ENCODE measurements around the gene HIPK2. TPM values are rescaled to one million over a fixed set of nuclear protein-coding genes. Genes with fewer than 3 reads are reported as not detected.

The HIPK2 gene
- 10 to 100 TPM; 28.7 to 35.4 TPM for total RNA-seq

DNA sequence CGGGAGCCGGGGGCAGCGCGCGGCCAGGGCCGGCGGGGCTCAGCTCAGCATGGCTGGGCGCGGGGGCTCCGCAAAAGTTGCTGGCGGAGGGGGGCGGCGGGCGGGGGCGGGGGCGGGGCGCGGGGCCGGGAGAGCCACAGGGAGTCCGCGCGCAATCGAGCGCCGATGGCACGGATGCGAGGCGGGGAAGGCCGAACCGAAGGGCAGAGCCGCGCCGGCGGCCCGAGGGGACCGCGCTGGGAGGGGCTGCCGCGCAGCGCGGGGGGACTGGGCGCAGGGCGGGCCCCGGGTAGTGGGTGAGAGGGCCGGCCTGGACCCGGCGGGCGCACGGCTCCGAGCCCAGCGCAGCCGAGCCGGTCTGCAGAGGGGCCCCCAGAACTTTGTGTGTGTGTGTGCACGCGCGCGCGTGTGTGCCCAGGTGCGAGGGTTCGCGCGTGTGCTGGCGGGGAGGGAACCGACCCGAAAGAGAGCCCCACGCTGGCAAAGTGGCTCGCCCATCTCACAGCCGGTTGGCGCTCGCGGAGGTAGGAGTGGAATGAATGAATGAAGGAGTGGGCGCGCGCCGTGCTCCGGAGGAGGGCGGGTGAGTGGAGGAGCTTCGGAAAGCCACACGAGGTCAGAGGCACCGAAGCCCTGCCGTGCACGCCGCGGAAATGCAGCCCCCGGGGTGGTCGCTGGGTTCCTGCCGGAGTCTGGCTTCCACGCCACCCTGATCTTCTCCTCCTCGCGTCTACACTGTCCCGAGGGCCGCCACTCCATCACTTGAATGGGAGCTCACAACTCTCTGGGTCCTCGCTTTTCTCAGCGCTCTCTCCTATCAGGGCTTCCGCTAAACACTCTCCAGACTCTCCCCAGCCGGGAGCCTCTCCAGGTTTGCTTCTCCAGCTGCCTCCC lies at the start of gene HIPK2:
Gene HIPK2, minus strand, starts transcription at position 51 of the 894 bp plus-strand sequence. CDS start 375 bp downstream, outside the sequence.
- Mint-ChIP-seq H3K27me3 (ENCODE audit: low read depth) (peaks cover 25% of the 10 kb centered on the region), H3K27ac (peak within 1 kb of the TSS; percentile 96), H3K4me1 (ENCODE audit: low read depth) (peaks cover 48% of the 10 kb centered on the region), H3K4me3 (peak within 1 kb of the TSS; percentile 97 to 99), H3K9me3 (no peaks in the 10 kb centered on the region), H3K36me3 (ENCODE audit: insufficient read depth in 2 of 2) (peaks cover 5 to 7% of the 10 kb centered on the region in 2 donors)
- DNase-seq (peak; percentile 75 to 77), ATAC-seq (replicated peaks in 1 of 2) (peak; percentile 45 to 60)

- no peak overlapping the region for H3K4me3 Mint-ChIP-seq
- no peaks in the 10 kb centered on the region for H3K9me3 Mint-ChIP-seq
- H3K27ac Mint-ChIP-seq, result no peak overlapping the region
- peak in 1 of 2 donors; percentile 10 for DNase-seq
- H3K4me1 Mint-ChIP-seq (ENCODE audit: low read depth), result peaks cover 40% of the 10 kb centered on the region
- H3K27me3 Mint-ChIP-seq (ENCODE audit: low read depth), result peaks cover 8% of the 10 kb centered on the region
- ATAC-seq (replicated peaks in 1 of 2), result no peak
- H3K36me3 Mint-ChIP-seq (ENCODE audit: insufficient read depth in 2 of 2), result peaks cover 0 to 3% of the 10 kb centered on the region in 2 donors
Measured at GRCh38 chr7:139827042-139827441, 49.2 kb upstream of the HIPK2 start.

DNA sequence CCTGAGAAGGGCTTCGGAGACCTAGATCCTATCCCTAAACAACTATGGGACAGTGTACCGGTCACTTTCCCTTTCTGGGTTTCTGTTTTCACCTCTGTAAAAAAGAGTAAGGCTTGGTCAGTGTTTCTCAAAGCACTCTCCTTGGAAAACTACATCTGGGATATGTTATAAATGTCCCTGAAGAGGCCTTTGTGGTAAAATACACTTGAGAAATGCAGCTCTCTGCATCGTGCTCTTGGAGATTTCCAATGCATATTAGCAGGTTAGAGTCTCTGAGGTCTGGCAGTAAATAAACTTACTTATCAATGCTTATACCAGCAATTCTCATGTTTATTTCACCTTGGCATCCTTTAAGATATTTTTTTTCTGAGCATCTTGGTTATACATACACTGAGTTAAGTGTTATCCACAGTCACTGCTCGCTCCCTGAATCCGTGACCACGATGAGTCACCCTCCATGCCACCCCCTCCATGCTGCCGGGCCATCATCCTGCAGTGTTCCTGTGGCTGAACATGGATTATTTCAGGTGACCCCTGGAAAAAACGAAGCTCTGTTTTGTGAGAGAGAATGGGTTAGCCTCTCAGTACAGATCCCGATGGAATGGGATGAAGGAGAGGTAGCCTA lies 48.0 kb upstream of the HIPK2 start:
- Mint-ChIP-seq H3K4me3 (no peak overlapping the region), H3K27ac (no peak overlapping the region), H3K4me1 (ENCODE audit: low read depth) (peaks cover 30% of the 10 kb centered on the region), H3K27me3 (ENCODE audit: low read depth) (peaks cover 8% of the 10 kb centered on the region), H3K36me3 (ENCODE audit: insufficient read depth in 2 of 2) (no peaks in the 10 kb centered on the region), H3K9me3 (no peaks in the 10 kb centered on the region)
- ATAC-seq (replicated peaks in 1 of 2) (no peak), DNase-seq (no peak)

DNA sequence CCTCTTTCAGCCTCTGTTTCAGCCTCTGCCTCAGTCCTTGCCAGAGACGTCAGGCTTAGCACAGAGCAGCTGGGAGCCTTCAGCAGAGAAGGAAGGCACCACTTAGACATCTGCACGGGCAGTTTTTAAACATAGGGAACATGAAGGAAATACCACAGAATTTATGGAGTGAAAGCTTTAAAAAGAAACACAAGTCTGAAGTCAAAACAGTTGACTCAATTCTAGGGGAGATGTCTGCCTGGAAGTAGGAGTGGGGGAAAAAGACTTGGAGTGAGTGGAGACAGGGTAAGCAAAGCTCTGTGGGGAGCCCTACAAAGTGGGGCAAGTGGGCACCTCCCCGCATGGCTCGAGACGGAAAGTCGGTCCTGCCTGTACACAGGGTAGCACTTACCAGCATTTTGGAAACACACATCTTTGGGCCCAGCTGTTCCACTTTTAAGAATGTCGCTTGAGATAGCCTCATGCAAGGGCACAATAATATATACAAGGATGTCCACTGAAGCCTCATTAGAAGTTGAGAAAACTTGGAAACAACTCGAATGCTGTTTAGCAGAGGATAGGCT lies 46.2 kb upstream of the HIPK2 start:
- Mint-ChIP-seq H3K4me3 (no peak overlapping the region), H3K27me3 (ENCODE audit: low read depth) (peaks cover 8% of the 10 kb centered on the region), H3K27ac (no peak overlapping the region), H3K4me1 (ENCODE audit: low read depth) (peaks cover 13% of the 10 kb centered on the region), H3K36me3 (ENCODE audit: insufficient read depth in 2 of 2) (no peaks in the 10 kb centered on the region), H3K9me3 (no peaks in the 10 kb centered on the region)
- ATAC-seq (replicated peaks in 1 of 2) (no peak), DNase-seq (no peak)

- DNase-seq (no peak), ATAC-seq (replicated peaks in 1 of 2) (no peak)
- Mint-ChIP-seq H3K9me3 (no peaks in the 10 kb centered on the region), H3K36me3 (ENCODE audit: insufficient read depth in 2 of 2) (no peaks in the 10 kb centered on the region), H3K4me1 (ENCODE audit: low read depth) (peaks cover 1% of the 10 kb centered on the region), H3K27ac (no peak overlapping the region), H3K27me3 (ENCODE audit: low read depth) (peaks cover 8% of the 10 kb centered on the region), H3K4me3 (no peak overlapping the region)
Measured at GRCh38 chr7:139822855-139823254, 45.1 kb upstream of the HIPK2 start.

DNA sequence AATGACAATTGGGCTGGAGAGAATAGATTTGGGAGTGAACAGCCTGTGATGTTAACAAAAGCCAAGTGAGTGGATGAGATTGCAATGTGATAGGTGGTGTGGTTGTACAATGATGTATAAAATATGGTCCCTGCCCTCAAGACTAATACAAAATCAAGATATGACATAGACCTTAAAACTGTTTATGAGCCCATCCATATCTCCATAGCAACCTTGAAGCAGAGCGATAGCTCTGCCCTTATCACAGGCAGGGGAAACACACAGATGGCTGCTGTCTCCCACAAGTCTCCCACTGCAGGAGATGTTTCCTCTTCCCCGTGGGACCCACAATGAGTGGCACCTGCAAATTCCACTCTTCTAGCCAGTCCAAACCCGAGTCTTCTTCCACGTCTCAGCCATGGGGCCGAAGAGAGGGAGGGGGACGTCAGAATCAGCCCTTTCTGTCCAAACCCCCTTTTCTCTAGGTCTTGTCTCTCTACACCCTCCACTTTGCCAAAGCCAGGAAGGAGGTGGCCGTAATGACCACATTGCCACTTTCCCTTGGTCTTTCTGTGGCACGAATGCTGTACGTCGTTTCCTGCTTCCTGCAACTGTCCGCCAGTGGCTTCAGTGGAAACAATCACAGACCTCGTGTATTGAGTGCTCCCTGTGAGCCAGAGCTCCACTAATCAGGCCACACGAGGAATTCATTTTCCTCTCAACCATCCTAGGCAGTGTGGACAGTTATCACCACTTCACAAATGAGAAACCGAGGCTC lies 43.7 kb upstream of the HIPK2 start:
- peaks cover 0 to 2% of the 10 kb centered on the region in 2 donors for H3K36me3 Mint-ChIP-seq (ENCODE audit: insufficient read depth in 2 of 2)
- peaks cover 0 to 2% of the 10 kb centered on the region in 2 donors for H3K9me3 Mint-ChIP-seq
- no peak overlapping the region for H3K4me3 Mint-ChIP-seq
- H3K27ac Mint-ChIP-seq, result no peak overlapping the region
- no peaks in the 10 kb centered on the region for H3K27me3 Mint-ChIP-seq (ENCODE audit: low read depth)
- ATAC-seq (replicated peaks in 1 of 2), result no peak
- no peaks in the 10 kb centered on the region for H3K4me1 Mint-ChIP-seq (ENCODE audit: low read depth)
- no peak for DNase-seq

DNA sequence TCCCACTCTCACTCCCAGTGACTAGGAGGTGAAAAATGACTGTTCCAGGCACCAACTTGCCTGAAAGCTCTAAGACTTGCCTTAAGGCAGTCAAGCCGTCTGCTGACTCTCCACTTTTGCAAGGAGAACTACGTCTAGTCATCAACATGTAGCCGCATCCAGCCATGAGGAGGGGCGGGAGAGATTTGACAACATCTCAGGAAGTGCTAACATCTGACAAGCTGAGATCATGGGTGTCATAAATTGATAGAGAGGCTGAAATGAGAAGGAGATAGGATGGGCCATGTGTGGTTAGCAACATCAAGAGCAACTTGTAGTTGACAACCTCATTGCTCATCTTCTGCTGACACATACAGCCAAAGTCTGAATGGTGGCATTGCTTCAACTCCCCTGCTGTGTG lies 42.3 kb upstream of the HIPK2 start:
- ATAC-seq (replicated peaks in 1 of 2) (peak; percentile 51 to 85), DNase-seq (no peak)
- no peaks in the 10 kb centered on the region for H3K4me1 Mint-ChIP-seq (ENCODE audit: low read depth)
- H3K36me3 Mint-ChIP-seq (ENCODE audit: insufficient read depth in 2 of 2), result peaks cover 5 to 8% of the 10 kb centered on the region in 2 donors
- no peak overlapping the region for H3K27ac Mint-ChIP-seq
- H3K27me3 Mint-ChIP-seq (ENCODE audit: low read depth), result no peaks in the 10 kb centered on the region
- H3K9me3 Mint-ChIP-seq, result peaks cover 6 to 8% of the 10 kb centered on the region in 2 donors
- no peak overlapping the region for H3K4me3 Mint-ChIP-seq

DNA sequence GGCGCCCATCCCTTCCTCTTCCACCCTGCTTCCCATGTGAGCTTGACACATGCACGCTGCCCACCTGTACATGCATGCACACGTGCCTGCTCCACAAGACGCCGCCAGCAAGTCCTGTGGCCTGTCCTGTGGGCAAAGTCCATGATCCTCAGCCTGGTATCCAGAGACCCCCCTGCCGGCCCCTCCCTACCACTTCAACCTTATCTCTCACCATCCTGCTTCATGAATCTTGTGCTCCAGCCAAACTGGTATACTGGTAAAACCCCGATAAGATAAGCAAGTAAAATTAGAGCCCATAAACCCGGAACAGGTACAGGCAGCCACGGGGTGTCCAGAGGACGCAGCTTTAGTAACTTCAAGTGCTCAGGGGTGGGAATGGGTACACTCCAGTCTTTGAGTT lies 39.5 kb upstream of the HIPK2 start:
- Mint-ChIP-seq H3K27me3 (ENCODE audit: low read depth) (no peaks in the 10 kb centered on the region), H3K27ac (no peak overlapping the region), H3K9me3 (peaks cover 6 to 8% of the 10 kb centered on the region in 2 donors), H3K36me3 (ENCODE audit: insufficient read depth in 2 of 2) (peaks cover 5 to 8% of the 10 kb centered on the region in 2 donors), H3K4me3 (no peak overlapping the region), H3K4me1 (ENCODE audit: low read depth) (peaks cover 5% of the 10 kb centered on the region)
- DNase-seq, result no peak
- no peak for ATAC-seq (replicated peaks in 1 of 2)

- ATAC-seq (replicated peaks in 1 of 2) (no peak), DNase-seq (no peak)
- Mint-ChIP-seq H3K4me3 (no peak overlapping the region), H3K27ac (no peak overlapping the region), H3K4me1 (ENCODE audit: low read depth) (peaks cover 17% of the 10 kb centered on the region), H3K9me3 (peaks cover 6 to 8% of the 10 kb centered on the region in 2 donors), H3K36me3 (ENCODE audit: insufficient read depth in 2 of 2) (peaks cover 5 to 8% of the 10 kb centered on the region in 2 donors), H3K27me3 (ENCODE audit: low read depth) (no peaks in the 10 kb centered on the region)
Measured at GRCh38 chr7:139813689-139814088, 35.9 kb upstream of the HIPK2 start.

GRCh38 chr7:139813151-139813550 lies 35.4 kb upstream of the HIPK2 start:
- Mint-ChIP-seq H3K4me1 (ENCODE audit: low read depth) (peaks cover 17% of the 10 kb centered on the region), H3K9me3 (peaks cover 6 to 8% of the 10 kb centered on the region in 2 donors), H3K36me3 (ENCODE audit: insufficient read depth in 2 of 2) (peaks cover 5 to 8% of the 10 kb centered on the region in 2 donors), H3K27ac (no peak overlapping the region), H3K27me3 (ENCODE audit: low read depth) (no peaks in the 10 kb centered on the region), H3K4me3 (no peak overlapping the region)
- DNase-seq (no peak), ATAC-seq (replicated peaks in 1 of 2) (no peak)

GRCh38 chr7:139811066-139811465 lies 33.3 kb upstream of the HIPK2 start:
- H3K4me3 Mint-ChIP-seq, result no peak overlapping the region
- DNase-seq (peak in 1 of 2 donors; percentile 12), ATAC-seq (replicated peaks in 1 of 2) (peak; percentile 78 to 90)
- H3K36me3 Mint-ChIP-seq (ENCODE audit: insufficient read depth in 2 of 2), result peaks cover 4 to 7% of the 10 kb centered on the region in 2 donors
- H3K4me1 Mint-ChIP-seq (ENCODE audit: low read depth), result peaks cover 17% of the 10 kb centered on the region
- H3K27me3 Mint-ChIP-seq (ENCODE audit: low read depth), result no peaks in the 10 kb centered on the region
- H3K9me3 Mint-ChIP-seq, result peaks cover 5% of the 10 kb centered on the region in 2 donors
- no peak overlapping the region for H3K27ac Mint-ChIP-seq

DNA sequence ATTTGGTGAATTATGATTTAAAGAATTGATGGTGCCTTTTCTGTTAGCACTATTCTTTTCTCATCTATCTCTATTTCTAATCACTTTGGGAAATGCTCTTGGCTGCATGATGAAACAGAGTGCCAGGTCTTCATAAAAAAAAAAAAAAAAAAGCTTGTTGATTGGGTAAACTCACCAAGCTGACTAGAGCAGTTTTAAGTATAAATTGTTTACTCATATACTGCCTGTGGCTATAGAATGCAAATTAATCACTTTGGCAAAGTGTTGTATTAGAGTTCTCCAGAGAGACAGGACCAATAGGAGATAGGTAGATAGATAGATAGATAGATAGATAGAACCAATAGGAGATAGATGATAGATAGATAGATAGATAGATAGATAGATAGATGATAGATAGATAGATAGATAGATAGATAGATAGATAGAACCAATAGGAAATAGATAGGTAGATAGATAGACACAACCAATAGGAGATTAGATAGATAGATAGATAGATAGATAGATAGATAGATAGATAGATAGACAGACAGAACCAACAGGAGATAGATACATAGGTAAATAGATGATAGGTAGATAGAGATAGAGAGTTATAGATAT lies 31.1 kb upstream of the HIPK2 start:
- H3K27ac Mint-ChIP-seq, result no peak overlapping the region
- H3K4me3 Mint-ChIP-seq, result no peak overlapping the region
- H3K27me3 Mint-ChIP-seq (ENCODE audit: low read depth), result no peaks in the 10 kb centered on the region
- ATAC-seq (replicated peaks in 1 of 2), result no peak
- no peak for DNase-seq
- peaks cover 5 to 8% of the 10 kb centered on the region in 2 donors for H3K36me3 Mint-ChIP-seq (ENCODE audit: insufficient read depth in 2 of 2)
- peaks cover 16% of the 10 kb centered on the region for H3K4me1 Mint-ChIP-seq (ENCODE audit: low read depth)
- peaks cover 2 to 5% of the 10 kb centered on the region in 2 donors for H3K9me3 Mint-ChIP-seq
